ENCODE measurements around the gene SGSM1. TPM values are rescaled to one million over a fixed set of nuclear protein-coding genes. Genes with fewer than 3 reads are reported as not detected.
"Not testable (repeated sequence)": the region's sequence is repeated elsewhere in the genome, so short reads cannot be mapped to it uniquely, and the experiment has no call there.

Gene SGSM1
- total RNA-seq, 1 donor from 2014 or later = 0.18 TPM

GRCh38 chr22:24894220-24894975, 88.4 kb downstream of the SGSM1 start:
- intact Hi-C loops (cut with micrococcal nuclease) = no loop called here

GRCh38 chr22:24894998-24895397, 89.0 kb downstream of the SGSM1 start:
- intact Hi-C loops (cut with micrococcal nuclease) = no loop called here

- intact Hi-C loops (cut with micrococcal nuclease) = no loop called here
Measured at GRCh38 chr22:24901448-24901847, 95.4 kb downstream of the SGSM1 start.

GRCh38 chr22:24905909-24906308, 99.9 kb downstream of the SGSM1 start:
- intact Hi-C loops (cut with micrococcal nuclease) = no loop called here

GRCh38 chr22:24907101-24907500, 101.1 kb downstream of the SGSM1 start:
- intact Hi-C loops (cut with micrococcal nuclease) = not testable (repeated sequence)

GRCh38 chr22:24920029-24920428, 114.0 kb downstream of the SGSM1 start:
- intact Hi-C loops (cut with micrococcal nuclease) = no loop called here

GRCh38 chr22:24925586-24926427, 119.8 kb downstream of the SGSM1 start:
- intact Hi-C loops (cut with micrococcal nuclease) = no loop called here

GRCh38 chr22:24926428-24926725, 120.4 kb downstream of the SGSM1 start:
- intact Hi-C loops (cut with micrococcal nuclease) = no loop called here

- intact Hi-C loops (cut with micrococcal nuclease) = no loop called here
Measured at GRCh38 chr22:24926849-24927579, 121.0 kb downstream of the SGSM1 start.

- intact Hi-C loops (cut with micrococcal nuclease) = no loop called here
Measured at GRCh38 chr22:24928322-24928721, 122.3 kb downstream of the SGSM1 start.

- intact Hi-C loops (cut with micrococcal nuclease) = no loop called here
Measured at GRCh38 chr22:24930678-24931077, 124.7 kb downstream of the SGSM1 start.

GRCh38 chr22:24935771-24936483, 129.9 kb downstream of the SGSM1 start:
- intact Hi-C loops (cut with micrococcal nuclease) = no loop called here

- intact Hi-C loops (cut with micrococcal nuclease) = no loop called here
Measured at GRCh38 chr22:24937114-24937513, 131.1 kb downstream of the SGSM1 start.

GRCh38 chr22:24938741-24939341, 132.8 kb downstream of the SGSM1 start:
- intact Hi-C loops (cut with micrococcal nuclease) = loop anchor here (1.0 kb wide), 1 partner anchor 109 kb away; no protein-coding TSS in a partner anchor

GRCh38 chr22:24942301-24942700, 136.3 kb downstream of the SGSM1 start:
- intact Hi-C loops (cut with micrococcal nuclease) = no loop called here

GRCh38 chr22:24944217-24944937, 138.4 kb downstream of the SGSM1 start:
- intact Hi-C loops (cut with micrococcal nuclease) = no loop called here

GRCh38 chr22:24945430-24945829, 139.4 kb downstream of the SGSM1 start:
- intact Hi-C loops (cut with micrococcal nuclease) = no loop called here

- intact Hi-C loops (cut with micrococcal nuclease) = no loop called here
Measured at GRCh38 chr22:24947383-24947782, 141.4 kb downstream of the SGSM1 start.

- intact Hi-C loops (cut with micrococcal nuclease) = no loop called here
Measured at GRCh38 chr22:24947881-24948280, 141.9 kb downstream of the SGSM1 start.
